ENCODE measurements around the gene FAM110C.
"Not testable (repeated sequence)": the region's sequence is repeated elsewhere in the genome, so short reads cannot be mapped to it uniquely, and the experiment has no call there.

FAM110C gene

DNA sequence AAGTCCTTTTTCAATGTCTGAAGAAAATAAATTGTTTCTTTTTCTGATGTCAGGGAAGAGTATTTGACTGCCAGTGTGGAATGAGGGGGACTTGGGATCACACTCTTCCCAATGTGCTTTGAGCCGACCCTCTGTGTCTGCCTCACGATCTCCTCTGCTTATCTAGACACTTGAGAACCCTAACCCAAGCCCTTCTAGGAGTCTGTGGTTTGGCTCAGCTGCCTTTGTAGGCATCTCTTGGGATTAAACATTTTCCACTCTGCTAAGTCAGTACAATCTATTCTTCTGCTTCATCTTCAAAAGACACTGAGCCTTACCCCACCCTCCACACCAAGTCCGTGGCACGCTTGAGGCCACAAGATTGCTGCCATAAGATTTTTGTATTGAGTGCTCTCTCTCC is 19.4 kb downstream of the FAM110C start:
- Histone ChIP-seq H3K27me3 (ENCODE audit: low read depth, low read length) (no peaks in the 10 kb centered on the region), H3K9me3 (ENCODE audit: insufficient read depth, low read length) (no peaks in the 10 kb centered on the region), H4K20me1 (ENCODE audit: insufficient read depth, low read length) (no peaks in the 10 kb centered on the region), H3K9ac (ENCODE audit: low read length) (no peak overlapping the region), H2AFZ (ENCODE audit: low read depth, low read length) (no peak overlapping the region), H3K27ac (ENCODE audit: low read length) (no peak overlapping the region), H3K36me3 (replicated peaks; ENCODE audit: low read depth, low read length) (no peaks in the 10 kb centered on the region), H3K4me2 (ENCODE audit: low read length) (no peak overlapping the region), H3K4me1 (ENCODE audit: low read length) (0 out of 2 replicates have a peak, but pooled peaks cover 3% of the 10 kb centered on the region), H3K79me2 (ENCODE audit: low read length) (no peaks in the 10 kb centered on the region), H3K4me3 (ENCODE audit: low read length) (no peak overlapping the region)
- no peak for TF ChIP-seq EZH2phosphoT487 (IDR thresholded peaks at IDR 0.05; ENCODE audit: low read depth)
- no peak for TF ChIP-seq CTCF (IDR thresholded peaks at IDR 0.05; ENCODE audit: low read depth, low read length)

DNA sequence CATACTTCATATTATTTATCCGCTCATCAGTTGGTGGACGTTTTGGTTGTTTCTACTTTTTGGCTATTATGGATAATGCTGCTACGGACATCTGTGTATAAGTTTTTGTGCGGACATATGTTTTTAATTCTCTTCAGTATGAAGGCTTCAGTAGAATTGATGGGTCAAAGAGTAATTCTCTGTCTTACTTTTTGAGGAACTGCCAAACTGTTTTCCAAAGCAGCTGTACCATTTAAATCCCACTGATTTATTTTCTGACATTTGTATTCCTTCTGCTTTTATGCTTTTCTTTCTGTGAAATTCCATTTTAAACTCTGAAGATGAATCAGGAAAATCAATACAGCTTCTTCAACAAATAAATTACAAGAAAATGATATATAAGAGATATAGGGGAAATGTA is 20.8 kb downstream of the FAM110C start:
- H3K27ac ChIP-seq (ENCODE audit: low read length), result no peak overlapping the region
- no peak overlapping the region for H3K4me3 ChIP-seq (ENCODE audit: low read length)
- H3K79me2 ChIP-seq (ENCODE audit: low read length), result no peaks in the 10 kb centered on the region
- H3K4me2 ChIP-seq (ENCODE audit: low read length), result no peak overlapping the region
- no peak overlapping the region for H3K9ac ChIP-seq (ENCODE audit: low read length)
- no peaks in the 10 kb centered on the region for H3K36me3 ChIP-seq (replicated peaks; ENCODE audit: low read depth, low read length)
- H3K27me3 ChIP-seq (ENCODE audit: low read depth, low read length), result no peaks in the 10 kb centered on the region
- 0 out of 2 replicates have a peak, but pooled peaks cover 3% of the 10 kb centered on the region for H3K4me1 ChIP-seq (ENCODE audit: low read length)
- no peak overlapping the region for H2AFZ ChIP-seq (ENCODE audit: low read depth, low read length)
- TF ChIP-seq CTCF (IDR thresholded peaks at IDR 0.05; ENCODE audit: low read depth, low read length) (no peak), EZH2phosphoT487 (IDR thresholded peaks at IDR 0.05; ENCODE audit: low read depth) (no peak)
- H4K20me1 ChIP-seq (ENCODE audit: insufficient read depth, low read length), result no peaks in the 10 kb centered on the region
- H3K9me3 ChIP-seq (ENCODE audit: insufficient read depth, low read length), result no peaks in the 10 kb centered on the region

DNA sequence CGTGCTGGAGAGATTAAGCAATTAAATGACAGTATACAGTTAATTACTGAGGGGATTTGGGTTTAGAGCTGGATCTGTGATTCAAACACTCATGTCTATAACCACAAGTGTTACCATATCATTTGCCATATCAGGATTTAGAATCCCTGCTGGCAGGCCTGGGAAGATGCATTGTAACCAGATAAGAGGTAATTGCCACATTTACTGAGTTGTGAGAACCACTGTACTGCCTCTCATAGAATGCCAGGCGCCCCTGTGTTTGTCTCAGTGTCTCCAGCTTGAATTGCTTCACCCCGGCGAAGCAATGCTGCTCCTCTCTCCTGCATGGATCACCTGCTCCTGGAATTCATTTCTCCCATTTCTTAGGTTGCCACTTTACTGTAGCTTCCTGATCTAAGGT is 21.7 kb downstream of the FAM110C start:
- H3K27ac ChIP-seq (ENCODE audit: low read length); H3K9ac ChIP-seq (ENCODE audit: low read length); H3K79me2 ChIP-seq (ENCODE audit: low read length); H3K4me3 ChIP-seq (ENCODE audit: low read length); H3K27me3 ChIP-seq (ENCODE audit: low read depth, low read length); H3K9me3 ChIP-seq (ENCODE audit: insufficient read depth, low read length); H3K36me3 ChIP-seq (replicated peaks; ENCODE audit: low read depth, low read length); H2AFZ ChIP-seq (ENCODE audit: low read depth, low read length); H3K4me1 ChIP-seq (ENCODE audit: low read length); H3K4me2 ChIP-seq (ENCODE audit: low read length); H4K20me1 ChIP-seq (ENCODE audit: insufficient read depth, low read length): not testable (repeated sequence)

DNA sequence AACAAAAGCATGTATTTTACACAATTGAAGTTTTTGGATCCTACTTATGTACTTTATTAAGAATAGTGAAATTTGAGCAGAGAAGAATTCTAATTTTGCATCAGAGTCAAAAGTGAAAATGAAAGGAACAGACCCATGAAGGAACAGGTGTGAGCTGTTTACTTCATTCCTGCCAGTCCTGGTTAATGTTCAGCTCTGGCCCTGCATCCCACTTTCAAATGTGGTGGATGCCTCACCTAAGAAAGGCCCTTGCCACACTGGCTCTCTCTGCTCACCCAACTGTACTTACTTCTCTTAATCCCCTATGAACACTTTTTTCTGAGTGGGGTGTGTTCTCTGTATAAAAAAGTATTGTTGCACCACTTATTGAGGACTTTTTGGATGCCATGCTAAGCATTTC is 22.2 kb downstream of the FAM110C start:
- Histone ChIP-seq H3K4me2 (ENCODE audit: low read length) (no peak overlapping the region), H3K27ac (ENCODE audit: low read length) (no peak overlapping the region)

More for the DNA sequence above, 22.2 kb downstream of the FAM110C start:
- 0 out of 2 replicates have a peak, but pooled peaks cover 3% of the 10 kb centered on the region for H3K4me1 ChIP-seq (ENCODE audit: low read length)
- H3K9ac ChIP-seq (ENCODE audit: low read length), result no peak overlapping the region
- no peaks in the 10 kb centered on the region for H3K27me3 ChIP-seq (ENCODE audit: low read depth, low read length)
- TF ChIP-seq CTCF (IDR thresholded peaks at IDR 0.05; ENCODE audit: low read depth, low read length) (no peak), EZH2phosphoT487 (IDR thresholded peaks at IDR 0.05; ENCODE audit: low read depth) (no peak)
- H2AFZ ChIP-seq (ENCODE audit: low read depth, low read length), result no peak overlapping the region
- H3K9me3 ChIP-seq (ENCODE audit: insufficient read depth, low read length), result no peaks in the 10 kb centered on the region
- no peak overlapping the region for H3K4me3 ChIP-seq (ENCODE audit: low read length)
- no peaks in the 10 kb centered on the region for H4K20me1 ChIP-seq (ENCODE audit: insufficient read depth, low read length)
- H3K36me3 ChIP-seq (replicated peaks; ENCODE audit: low read depth, low read length), result no peaks in the 10 kb centered on the region
- no peaks in the 10 kb centered on the region for H3K79me2 ChIP-seq (ENCODE audit: low read length)

All from OCI-LY3 (cell line).